ENCODE data around the gene RAB10.

Gene RAB10

GRCh38 chr2:26185954-26186770, 152.3 kb downstream of the RAB10 start:
- no peak for TF ChIP-seq FOXP2 (optimal IDR thresholded peaks at IDR 0.05; ENCODE audit: borderline replicate concordance, extremely low read depth, extremely low read length, insufficient read depth)
- TF ChIP-seq SIN3A (IDR thresholded peaks at IDR 0.05; ENCODE audit: borderline replicate concordance, insufficient read depth, low read length), result no peak
- TF ChIP-seq, protein P1, sequence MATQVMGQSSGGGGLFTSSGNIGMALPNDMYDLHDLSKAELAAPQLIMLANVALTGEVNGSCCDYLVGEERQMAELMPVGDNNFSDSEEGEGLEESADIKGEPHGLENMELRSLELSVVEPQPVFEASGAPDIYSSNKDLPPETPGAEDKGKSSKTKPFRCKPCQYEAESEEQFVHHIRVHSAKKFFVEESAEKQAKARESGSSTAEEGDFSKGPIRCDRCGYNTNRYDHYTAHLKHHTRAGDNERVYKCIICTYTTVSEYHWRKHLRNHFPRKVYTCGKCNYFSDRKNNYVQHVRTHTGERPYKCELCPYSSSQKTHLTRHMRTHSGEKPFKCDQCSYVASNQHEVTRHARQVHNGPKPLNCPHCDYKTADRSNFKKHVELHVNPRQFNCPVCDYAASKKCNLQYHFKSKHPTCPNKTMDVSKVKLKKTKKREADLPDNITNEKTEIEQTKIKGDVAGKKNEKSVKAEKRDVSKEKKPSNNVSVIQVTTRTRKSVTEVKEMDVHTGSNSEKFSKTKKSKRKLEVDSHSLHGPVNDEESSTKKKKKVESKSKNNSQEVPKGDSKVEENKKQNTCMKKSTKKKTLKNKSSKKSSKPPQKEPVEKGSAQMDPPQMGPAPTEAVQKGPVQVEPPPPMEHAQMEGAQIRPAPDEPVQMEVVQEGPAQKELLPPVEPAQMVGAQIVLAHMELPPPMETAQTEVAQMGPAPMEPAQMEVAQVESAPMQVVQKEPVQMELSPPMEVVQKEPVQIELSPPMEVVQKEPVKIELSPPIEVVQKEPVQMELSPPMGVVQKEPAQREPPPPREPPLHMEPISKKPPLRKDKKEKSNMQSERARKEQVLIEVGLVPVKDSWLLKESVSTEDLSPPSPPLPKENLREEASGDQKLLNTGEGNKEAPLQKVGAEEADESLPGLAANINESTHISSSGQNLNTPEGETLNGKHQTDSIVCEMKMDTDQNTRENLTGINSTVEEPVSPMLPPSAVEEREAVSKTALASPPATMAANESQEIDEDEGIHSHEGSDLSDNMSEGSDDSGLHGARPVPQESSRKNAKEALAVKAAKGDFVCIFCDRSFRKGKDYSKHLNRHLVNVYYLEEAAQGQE (IDR thresholded peaks at IDR 0.05; ENCODE audit: insufficient read depth in 1 of 2, low read depth in 2 of 2, low read length in 2 of 2), result no peak
- no peak for TF ChIP-seq TAF1 (IDR thresholded peaks at IDR 0.05; ENCODE audit: borderline replicate concordance, insufficient read depth, low read length)
- no peak for TF ChIP-seq POLR2AphosphoS5 (IDR thresholded peaks at IDR 0.05; ENCODE audit: low read depth, low read length)

Measured in PFSK-1 (cell line).